HL-60 (cell line): ENCODE data around the gene PTPRM.

Experiments
- POLR2AphosphoS5 ChIP-seq: IDR thresholded peaks from 2 replicates; pipeline ENCODE4 v1.6.1; 2012; ENCODE audit warnings: low read depth
- REST ChIP-seq: IDR thresholded peaks from 2 replicates; pipeline ENCODE4 v1.6.1; 2012; ENCODE audit warnings: low read depth; ENCODE audit not compliant: insufficient replicate concordance

GRCh38 chr18:8260319-8260718, 693.2 kb downstream of the PTPRM start:
- TF ChIP-seq REST (no peak), POLR2AphosphoS5 (no peak)
